AG10803 (cell line): ENCODE data around the gene PAM16.

Source experiments
- DNase-seq: peaks from one replicate; pipeline ENCODE4 v3.0.0; 2010; ENCODE audit warnings: low read depth
- H3K4me3 ChIP-seq: 2 replicates; pipeline ENCODE4 v1.5.1; 2011; ENCODE audit warnings: mild to moderate bottlenecking, low read length, control low read depth
- CTCF ChIP-seq: conservative IDR thresholded peaks from 2 replicates; pipeline ENCODE4 v1.5.1; 2011; ENCODE audit warnings: mild to moderate bottlenecking, low read length, control low read depth, inconsistent platforms

Gene PAM16

GRCh38 chr16:4319454-4320421 lies 31.4 kb downstream of the PAM16 start:
- no peak for DNase-seq
- H3K4me3 ChIP-seq: peak overlapping the region; percentile 31; the same call in 1 of the 2 replicates
- no peak for TF ChIP-seq CTCF

- TF ChIP-seq CTCF: no peak
- peak overlapping the region; percentile 84; the same call in 1 of the 2 replicates for H3K4me3 ChIP-seq
- DNase-seq: no peak
Observed at GRCh38 chr16:4318967-4319366, 32.2 kb downstream of the PAM16 start.

GRCh38 chr16:4318451-4318910 lies 32.6 kb downstream of the PAM16 start:
- TF ChIP-seq CTCF: no peak
- no peak for DNase-seq
- peak overlapping the region; percentile 84 for H3K4me3 ChIP-seq

- no peak for DNase-seq
- H3K4me3 ChIP-seq: peak overlapping the region; percentile 84
- no peak for TF ChIP-seq CTCF
Observed at GRCh38 chr16:4317532-4318450, 33.3 kb downstream of the PAM16 start.

GRCh38 chr16:4316864-4317531 lies 34.1 kb downstream of the PAM16 start:
- no peak for DNase-seq
- no peak for TF ChIP-seq CTCF
- H3K4me3 ChIP-seq: peak overlapping the region; percentile 84

- TF ChIP-seq CTCF: no peak
- DNase-seq: no peak
- peak overlapping the region; percentile 84 for H3K4me3 ChIP-seq
Observed at GRCh38 chr16:4316108-4316863, 34.8 kb downstream of the PAM16 start.
